HEK293 (cell line): ENCODE data around the gene SRD5A1.

Source experiments
- CTCF ChIA-PET: fragments of 350-600 bp; formaldehyde crosslinking; extraction: SDS; loops from one replicate; lab custom pipeline; 2021; ENCODE audit warnings: antibody characterized with exemption; lab: Yijun Ruan, JAX
- POLR2A ChIA-PET: fragments of 300-600 bp; formaldehyde crosslinking; extraction: SDS; loops from one replicate; lab custom pipeline; 2020; ENCODE audit warnings: antibody characterized with exemption, inconsistent platforms; lab: Yijun Ruan, JAX
- H3K27ac ChIP-seq: fragments of 200-500 bp; sonication (Bioruptor generic); 2 replicates; pipeline ENCODE4 v1.5.1; 2014; ENCODE audit warnings: low read depth, low read length, control low read depth, inconsistent platforms; ENCODE audit errors: extremely low read depth
- H3K36me3 ChIP-seq, 2 experiments: fragments of 200-500 bp in 1 of 2; sonication (Bioruptor generic) in 1 of 2; 1 replicate in 1 of 2; 2 replicates in 1 of 2; pipeline ENCODE4 v1.5.1; 2014 to 2017; ENCODE audit warnings: inconsistent platforms in 2 of 2, low read length in 2 of 2; ENCODE audit not compliant: control insufficient read depth in 2 of 2, insufficient read depth in 1 of 2
- H3K4me1 ChIP-seq: fragments of 200-500 bp; sonication (Bioruptor generic); 2 replicates; pipeline ENCODE4 v1.5.1; 2014; ENCODE audit warnings: mild to moderate bottlenecking, low read length, inconsistent platforms; ENCODE audit not compliant: control insufficient read depth, insufficient read depth
- H3K4me3 ChIP-seq: 2 replicates; pipeline ENCODE4 v1.5.1; 2011; ENCODE audit warnings: low read depth, mild to moderate bottlenecking, control low read depth, low read length, moderate library complexity
- H3K9me3 ChIP-seq: fragments of 200-500 bp; sonication (Bioruptor generic); 2 replicates; pipeline ENCODE4 v1.5.1; 2014; ENCODE audit warnings: low read depth, low read length, inconsistent platforms; ENCODE audit not compliant: control insufficient read depth, insufficient read depth
- EGR2 ChIP-seq: fragments of 450-650 bp; formaldehyde crosslinking; IDR thresholded peaks from 2 replicates; pipeline ENCODE4 v1.5.1; 2016; ENCODE audit warnings: low read depth, missing biosample characterization, missing genetic modification characterization
- GLIS1 ChIP-seq: fragments of 450-650 bp; formaldehyde crosslinking; IDR thresholded peaks from 2 replicates; pipeline ENCODE4 v1.5.1; 2016; ENCODE audit warnings: missing biosample characterization, missing genetic modification characterization
- HOXD13 ChIP-seq: sonication (generic); formaldehyde crosslinking; IDR thresholded peaks from 2 replicates; pipeline ENCODE4 v1.8.0; 2022; ENCODE audit warnings: missing genetic modification reagents, borderline replicate concordance
- INSM2 ChIP-seq: fragments of 450-650 bp; formaldehyde crosslinking; IDR thresholded peaks from 2 replicates; pipeline ENCODE4 v1.5.1; 2016; ENCODE audit warnings: missing biosample characterization, missing genetic modification characterization
- KLF1 ChIP-seq: fragments of 450-650 bp; formaldehyde crosslinking; IDR thresholded peaks from 2 replicates; pipeline ENCODE4 v1.5.1; 2016; ENCODE audit warnings: missing biosample characterization, missing genetic modification characterization
- SCRT2 ChIP-seq: fragments of 450-650 bp; formaldehyde crosslinking; IDR thresholded peaks from 2 replicates; pipeline ENCODE4 v1.5.1; 2016; ENCODE audit warnings: missing biosample characterization, missing genetic modification characterization
- ZNF155 ChIP-seq: fragments of 450-650 bp; formaldehyde crosslinking; IDR thresholded peaks from 2 replicates; pipeline ENCODE4 v1.5.1; 2016; ENCODE audit warnings: missing biosample characterization, missing genetic modification characterization
- ZNF175 ChIP-seq: fragments of 450-650 bp; formaldehyde crosslinking; IDR thresholded peaks from 2 replicates; pipeline ENCODE4 v1.5.1; 2016; ENCODE audit warnings: missing biosample characterization, missing genetic modification characterization
- ZNF335 ChIP-seq: fragments of 450-650 bp; formaldehyde crosslinking; conservative IDR thresholded peaks from 2 replicates; pipeline ENCODE4 v1.5.1; 2016; ENCODE audit warnings: missing biosample characterization, missing genetic modification characterization
- ZNF341 ChIP-seq: fragments of 450-650 bp; formaldehyde crosslinking; IDR thresholded peaks from 2 replicates; pipeline ENCODE4; 2016; ENCODE audit warnings: low read depth, missing biosample characterization, missing genetic modification characterization
- ZNF350 ChIP-seq: fragments of 450-650 bp; formaldehyde crosslinking; IDR thresholded peaks from 2 replicates; pipeline ENCODE4 v1.5.0; 2017; ENCODE audit warnings: missing biosample characterization, mild to moderate bottlenecking, missing genetic modification characterization
- ZNF510 ChIP-seq: fragments of 450-650 bp; formaldehyde crosslinking; IDR thresholded peaks from 2 replicates; pipeline ENCODE4 v1.5.1; 2018; ENCODE audit warnings: mild to moderate bottlenecking, missing genetic modification characterization, missing biosample characterization; ENCODE audit not compliant: insufficient replicate concordance
- ZNF521 ChIP-seq: fragments of 450-650 bp; formaldehyde crosslinking; IDR thresholded peaks from 2 replicates; pipeline ENCODE4 v1.5.1; 2017; ENCODE audit warnings: missing biosample characterization, mild to moderate bottlenecking, missing genetic modification characterization
- ZNF560 ChIP-seq: fragments of 450-650 bp; formaldehyde crosslinking; IDR thresholded peaks from 2 replicates; pipeline ENCODE4 v1.5.1; 2017; ENCODE audit warnings: missing biosample characterization, missing genetic modification characterization, borderline replicate concordance
- ZNF600 ChIP-seq: fragments of 450-650 bp; formaldehyde crosslinking; IDR thresholded peaks from 2 replicates; pipeline ENCODE4 v1.5.1; 2016; ENCODE audit warnings: missing biosample characterization, missing genetic modification characterization
- ZNF623 ChIP-seq: fragments of 450-650 bp; formaldehyde crosslinking; IDR thresholded peaks from 2 replicates; pipeline ENCODE4 v1.5.1; 2016; ENCODE audit warnings: missing biosample characterization, missing genetic modification characterization
- ZNF629 ChIP-seq: fragments of 450-650 bp; formaldehyde crosslinking; IDR thresholded peaks from 2 replicates; pipeline ENCODE4 v1.5.1; 2017; ENCODE audit warnings: missing biosample characterization, missing genetic modification characterization
- TF ChIP-seq, protein P1 (sequence below): fragments of 450-650 bp; formaldehyde crosslinking; IDR thresholded peaks from 2 replicates; pipeline ENCODE4 v1.5.1; 2016; ENCODE audit warnings: missing biosample characterization, missing genetic modification characterization

Gene SRD5A1

GRCh38 chr5:6703806-6704205, 70.6 kb downstream of the SRD5A1 start:
- Histone ChIP-seq H3K27ac (no peak overlapping the region), H3K9me3 (no peaks in the 10 kb centered on the region), H3K4me3 (no peak overlapping the region), H3K36me3 (no peaks in the 10 kb centered on the region), H3K4me1 (peaks cover 4% of the 10 kb centered on the region; the same call in 1 of the 2 replicates)
- ChIA-PET POLR2A (interaction anchor here (1.2 kb wide), 1 partner anchor 71 kb away, joined by 3 read pairs; the partner anchor contains the start of gene NSUN2), CTCF (no interaction called here)
- TF ChIP-seq ZNF341 (0 out of 2 replicates have a peak, but pooled peaks have one; percentile 12), ZNF510 (tag by site-specific recombination) (no peak), INSM2 (tag by site-specific recombination) (no peak)

DNA sequence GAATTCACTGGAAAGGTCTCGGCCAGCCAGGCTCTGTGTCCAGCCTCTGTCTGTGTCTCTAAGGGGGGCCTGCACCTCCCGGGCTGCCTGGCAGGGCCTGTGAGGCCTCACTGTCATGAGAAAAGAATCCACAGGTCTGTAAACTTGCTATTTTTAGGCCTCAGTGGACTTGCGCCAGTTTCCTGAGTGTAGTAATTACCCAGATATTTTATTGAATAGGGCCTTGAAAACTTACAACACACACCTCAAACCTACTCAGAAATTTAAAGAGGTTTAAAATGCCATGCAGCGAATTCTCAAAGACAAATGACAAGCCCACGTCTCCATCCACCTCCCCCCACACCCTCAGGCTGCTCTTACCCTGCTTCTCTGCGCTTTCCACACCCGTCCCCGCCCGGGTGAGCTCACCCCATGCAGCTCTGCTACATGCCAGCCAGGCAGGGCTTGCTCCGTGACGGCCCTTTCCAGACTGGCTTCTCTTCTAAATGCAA, 71.2 kb downstream of the SRD5A1 start:
- ChIA-PET CTCF (interaction anchor here (0.6 kb wide), 2 partner anchors 514 to 1111 kb away, joined by 3 read pairs; no protein-coding TSS in a partner anchor), POLR2A (interaction anchor here (1.0 to 1.2 kb wide), 2 partner anchors 9 to 72 kb away, joined by 3 read pairs; partner anchors contain the start of genes NSUN2 and TENT4A)
- H3K4me3 ChIP-seq, result no peak overlapping the region
- H3K4me1 ChIP-seq, result peaks cover under 1% of the 10 kb centered on the region; the same call in 1 of the 2 replicates
- H3K27ac ChIP-seq, result no peak overlapping the region
- H3K36me3 ChIP-seq, result no peaks in the 10 kb centered on the region
- no peaks in the 10 kb centered on the region for H3K9me3 ChIP-seq
- TF ChIP-seq KLF1 (tag by site-specific recombination) (peak; percentile 98), ZNF175 (tag by site-specific recombination) (no peak), ZNF600 (tag by site-specific recombination) (0 out of 2 replicates have a peak, but pooled peaks have one; percentile 27), GLIS1 (peak; percentile 94), SCRT2 (peak; percentile 73), ZNF335 (no peak)
- TF ChIP-seq, protein P1, sequence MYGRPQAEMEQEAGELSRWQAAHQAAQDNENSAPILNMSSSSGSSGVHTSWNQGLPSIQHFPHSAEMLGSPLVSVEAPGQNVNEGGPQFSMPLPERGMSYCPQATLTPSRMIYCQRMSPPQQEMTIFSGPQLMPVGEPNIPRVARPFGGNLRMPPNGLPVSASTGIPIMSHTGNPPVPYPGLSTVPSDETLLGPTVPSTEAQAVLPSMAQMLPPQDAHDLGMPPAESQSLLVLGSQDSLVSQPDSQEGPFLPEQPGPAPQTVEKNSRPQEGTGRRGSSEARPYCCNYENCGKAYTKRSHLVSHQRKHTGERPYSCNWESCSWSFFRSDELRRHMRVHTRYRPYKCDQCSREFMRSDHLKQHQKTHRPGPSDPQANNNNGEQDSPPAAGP, result peak; percentile 81; the same call in 1 of the 2 replicates

- no peaks in the 10 kb centered on the region for H3K9me3 ChIP-seq
- H3K4me3 ChIP-seq, result no peak overlapping the region
- peak; percentile 20; the same call in 1 of the 2 replicates for TF ChIP-seq EGR2 (tag by site-specific recombination)
- no peak for TF ChIP-seq HOXD13 (CRISPR knock-in tag)
- TF ChIP-seq ZNF350, result no peak
- no peak for TF ChIP-seq ZNF521 (tag by site-specific recombination)
- no peak for TF ChIP-seq ZNF629 (tag by site-specific recombination)
- H3K4me1 ChIP-seq, result no peaks in the 10 kb centered on the region
- ChIA-PET POLR2A (interaction anchor here (1.0 to 1.2 kb wide), 2 partner anchors 8 to 73 kb away, joined by 3 read pairs; partner anchors contain the start of genes NSUN2 and TENT4A), CTCF (interaction anchor here (0.6 kb wide), 1 partner anchor 1111 kb away, joined by 3 read pairs; no protein-coding TSS in a partner anchor)
- H3K27ac ChIP-seq, result no peak overlapping the region
- no peaks in the 10 kb centered on the region for H3K36me3 ChIP-seq
Measured at GRCh38 chr5:6705088-6705487, 71.8 kb downstream of the SRD5A1 start.

DNA sequence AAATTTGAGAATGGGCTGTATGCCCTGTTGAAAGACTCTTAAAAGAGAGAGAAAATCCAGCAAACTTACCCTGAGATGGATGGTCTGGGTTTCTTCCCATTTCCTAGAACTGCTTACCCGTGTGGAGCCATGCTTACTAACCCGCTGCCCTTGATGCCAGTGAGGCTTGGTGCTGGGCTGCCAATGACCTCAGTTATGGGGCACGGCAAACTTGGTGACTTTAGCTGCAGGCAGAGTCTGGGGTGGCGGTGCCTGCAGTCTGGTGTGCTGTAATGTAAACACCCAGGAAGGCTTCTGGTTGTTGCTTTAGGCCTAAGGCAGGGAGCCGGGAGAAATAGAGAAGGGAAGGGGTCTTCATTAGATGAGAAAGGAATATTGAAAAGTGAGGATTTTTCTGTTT, 72.7 kb downstream of the SRD5A1 start:
- Histone ChIP-seq H3K36me3 (no peaks in the 10 kb centered on the region), H3K4me3 (no peak overlapping the region)
- TF ChIP-seq ZNF623 (no peak), ZNF155 (tag by site-specific recombination) (no peak), ZNF560 (tag by site-specific recombination) (no peak)
- TF ChIP-seq, all 188 proteins: peak for 0
- Histone ChIP-seq H3K4me1 (no peaks in the 10 kb centered on the region), H3K27ac (no peak overlapping the region), H3K9me3 (no peaks in the 10 kb centered on the region)
- ChIA-PET POLR2A (no interaction called here), CTCF (interaction anchor here (0.6 kb wide), 1 partner anchor 888 kb away, joined by 4 read pairs; no protein-coding TSS in a partner anchor)
